GM23338 (cell line): ENCODE results near the gene C16orf78. TPM values are rescaled to one million over a fixed set of nuclear protein-coding genes. Genes with fewer than 3 reads are reported as not detected.

Source experiments
- ATAC-seq: fragments of 200-7000 bp; cut with Tn5 transposase; 3 replicates; pipeline ENCODE4 v1.9.1; 2020
- DNase-seq: peaks from one replicate; pipeline ENCODE4 v3.0.0-alpha.2; 2015; ENCODE audit warnings: low spot score
- H2AFZ ChIP-seq: fragments of 200-600 bp; sonication (generic); 2 replicates; pipeline ENCODE4 v1.8.0; 2016; ENCODE audit warnings: antibody characterized with exemption, mild to moderate bottlenecking, moderate library complexity
- H3F3A ChIP-seq: fragments of 200-600 bp; sonication (generic); replicated peaks from 2 replicates; pipeline ENCODE4 v1.8.0; 2017; ENCODE audit warnings: antibody characterized with exemption, mixed run types, low read depth
- H3K27ac ChIP-seq: fragments of 200-600 bp; sonication (generic); 2 replicates; pipeline ENCODE4 v1.6.1; 2016; ENCODE audit warnings: low read depth
- H3K27me3 ChIP-seq: fragments of 200-600 bp; sonication (generic); 2 replicates; pipeline ENCODE4 v1.8.0; 2016; ENCODE audit warnings: mild to moderate bottlenecking, mixed run types, moderate library complexity; ENCODE audit not compliant: insufficient read depth
- H3K36me3 ChIP-seq: fragments of 200-600 bp; sonication (generic); 2 replicates; pipeline ENCODE4 v1.8.0; 2016; ENCODE audit warnings: mild to moderate bottlenecking; ENCODE audit not compliant: insufficient read depth
- H3K4me1 ChIP-seq: fragments of 200-600 bp; sonication (generic); 2 replicates; pipeline ENCODE4 v1.8.0; 2016; ENCODE audit warnings: mild to moderate bottlenecking, moderate library complexity; ENCODE audit not compliant: insufficient read depth
- H3K4me2 ChIP-seq: fragments of 200-600 bp; sonication (generic); 2 replicates; pipeline ENCODE4 v1.7.1; 2017; ENCODE audit warnings: mixed run types
- H3K4me3 ChIP-seq: fragments of 200-600 bp; sonication (generic); 2 replicates; pipeline ENCODE4 v1.6.1; 2016; ENCODE audit warnings: mixed run types
- H3K79me2 ChIP-seq: fragments of 200-600 bp; sonication (generic); replicated peaks from 2 replicates; pipeline ENCODE4 v1.8.0; 2017; ENCODE audit warnings: mild to moderate bottlenecking; ENCODE audit not compliant: insufficient read depth
- H3K9me2 ChIP-seq: fragments of 200-600 bp; sonication (generic); 2 replicates; pipeline ENCODE4 v1.8.0; 2017; ENCODE audit not compliant: insufficient read depth
- H4K20me1 ChIP-seq: fragments of 200-600 bp; sonication (generic); replicated peaks from 2 replicates; pipeline ENCODE4 v1.8.0; 2017; ENCODE audit warnings: mild to moderate bottlenecking; ENCODE audit not compliant: insufficient read depth
- H3K27ac Mint-ChIP-seq: 2 replicates; pipeline ENCODE4 v1.8.0; 2020; ENCODE audit warnings: inconsistent platforms, mild to moderate bottlenecking, moderate library complexity, mixed read lengths
- H3K27me3 Mint-ChIP-seq: 3 replicates; pipeline ENCODE4 v1.8.0; 2022; ENCODE audit warnings: low read depth, mild to moderate bottlenecking, moderate library complexity, mixed read lengths, inconsistent platforms; ENCODE audit not compliant: insufficient read depth, poor library complexity
- H3K36me3 Mint-ChIP-seq: 3 replicates; pipeline ENCODE4 v1.8.0; 2021; ENCODE audit warnings: low read depth, mild to moderate bottlenecking, inconsistent platforms, moderate library complexity, mixed read lengths
- H3K4me1 Mint-ChIP-seq: 3 replicates; pipeline ENCODE4 v1.8.0; 2020; ENCODE audit warnings: mild to moderate bottlenecking, inconsistent platforms, mixed read lengths
- H3K4me3 Mint-ChIP-seq: 3 replicates; pipeline ENCODE4 v1.8.0; 2021; ENCODE audit warnings: moderate library complexity, mild to moderate bottlenecking, inconsistent platforms, mixed read lengths
- H3K9me3 Mint-ChIP-seq: 3 replicates; pipeline ENCODE4 v1.8.0; 2020; ENCODE audit warnings: moderate library complexity, mild to moderate bottlenecking, inconsistent platforms, mixed read lengths
- CREB1 ChIP-seq: fragments of 250-450 bp; sonication (Bioruptor Pico); IDR thresholded peaks from 2 replicates; pipeline ENCODE4 v1.5.0; 2020; ENCODE audit warnings: low read depth, mild to moderate bottlenecking, moderate library complexity
- EZH2 ChIP-seq: fragments of 200-600 bp; sonication (generic); IDR thresholded peaks from one replicate; pipeline ENCODE4 v1.8.0; 2017; ENCODE audit warnings: antibody characterized with exemption, mild to moderate bottlenecking, low read depth; ENCODE audit not compliant: unreplicated experiment
- NANOG ChIP-seq: IDR thresholded peaks from 2 replicates; pipeline ENCODE4 v1.6.1; 2016; ENCODE audit warnings: antibody characterized with exemption, borderline replicate concordance
- STAT1 ChIP-seq: IDR thresholded peaks from one replicate; pipeline ENCODE4 v1.6.1; 2016; ENCODE audit warnings: antibody characterized with exemption; ENCODE audit not compliant: unreplicated experiment
- ZNF114 ChIP-seq: fragments of 250-450 bp; sonication (Bioruptor Pico); IDR thresholded peaks from 2 replicates; pipeline ENCODE4 v1.5.0; 2020; ENCODE audit warnings: mild to moderate bottlenecking, moderate library complexity
- ZNF331 ChIP-seq: fragments of 250-450 bp; sonication (Bioruptor Pico); IDR thresholded peaks from 2 replicates; pipeline ENCODE4 v1.5.0; 2020; ENCODE audit warnings: low read depth, mild to moderate bottlenecking, moderate library complexity
- polyA plus RNA-seq: library from polyadenylated mRNA; unstranded; fragments of >200 nt; fragmentation: Nextera tagmentation; extraction: Ambion mirVana; gene quantifications from 2 replicates; pipeline ENCODE4 v1.2.1, GENCODE V29; 2016
- total RNA-seq: library from RNA; depleted of rRNA; stranded (reverse); fragments of >200 nt; shearing (Covaris generic); gene quantifications from 2 replicates; pipeline ENCODE4 v1.2.3, GENCODE V29; 2014
- TF ChIP-seq, protein P1 (sequence below): fragments of 250-450 bp; sonication (Bioruptor Pico); IDR thresholded peaks from 2 replicates; pipeline ENCODE4 v1.5.0; 2020; ENCODE audit warnings: mild to moderate bottlenecking, moderate library complexity
- TF ChIP-seq, protein P2 (sequence below), 2 experiments: fragments of 200-600 bp in 1 of 2; sonication (generic) in 1 of 2; conservative IDR thresholded peaks; 2 replicates each; pipeline versions ENCODE4 v1.5.1 to v1.6.1; 2016 to 2017; ENCODE audit warnings: antibody characterized with exemption in 2 of 2, low read depth in 2 of 2, mild to moderate bottlenecking in 2 of 2, moderate library complexity in 1 of 2

C16orf78 gene
- total and polyA plus RNA-seq, 2 experiments from 2014 or later = not detected

DNA sequence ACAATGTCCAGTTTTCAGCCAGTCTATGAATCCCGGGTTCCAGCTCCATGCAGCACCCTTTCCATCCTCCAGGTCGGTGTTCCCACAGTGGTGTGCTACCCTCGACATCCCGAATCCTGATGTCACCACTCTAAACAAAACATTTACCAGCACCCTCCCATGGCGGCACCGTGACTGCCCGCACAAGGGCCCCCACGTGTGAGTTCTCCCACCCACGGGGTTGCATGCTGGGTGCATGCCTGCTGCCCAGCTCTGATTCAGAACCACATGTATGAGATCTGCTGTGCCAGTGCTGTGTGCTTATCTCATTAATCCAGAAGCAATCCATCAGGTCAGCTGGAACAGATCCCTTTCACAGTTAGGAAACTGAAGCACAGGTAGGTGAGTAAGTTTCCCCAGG lies 57.4 kb downstream of the C16orf78 start:
- no peak overlapping the region for H3K27ac ChIP-seq
- Mint-ChIP-seq H3K27ac (no peak overlapping the region), H3K27me3 (peaks cover 6% of the 10 kb centered on the region), H3K4me3 (no peak overlapping the region), H3K9me3 (peaks cover 8% of the 10 kb centered on the region), H3K4me1 (no peaks in the 10 kb centered on the region), H3K36me3 (peaks cover 4% of the 10 kb centered on the region; the same call in 1 of the 3 replicates)
- no peak for TF ChIP-seq EZH2
- no peaks in the 10 kb centered on the region for H3K4me1 ChIP-seq
- H3K79me2 ChIP-seq = no peaks in the 10 kb centered on the region
- H3K36me3 ChIP-seq = no peaks in the 10 kb centered on the region
- H3F3A ChIP-seq = no peaks in the 10 kb centered on the region
- no peak for ATAC-seq
- H2AFZ ChIP-seq = no peak overlapping the region
- no peak for DNase-seq
- no peak overlapping the region for H3K4me2 ChIP-seq
- no peak overlapping the region for H3K4me3 ChIP-seq
- no peaks in the 10 kb centered on the region for H3K9me2 ChIP-seq
- no peaks in the 10 kb centered on the region for H4K20me1 ChIP-seq
- H3K27me3 ChIP-seq = no peaks in the 10 kb centered on the region

DNA sequence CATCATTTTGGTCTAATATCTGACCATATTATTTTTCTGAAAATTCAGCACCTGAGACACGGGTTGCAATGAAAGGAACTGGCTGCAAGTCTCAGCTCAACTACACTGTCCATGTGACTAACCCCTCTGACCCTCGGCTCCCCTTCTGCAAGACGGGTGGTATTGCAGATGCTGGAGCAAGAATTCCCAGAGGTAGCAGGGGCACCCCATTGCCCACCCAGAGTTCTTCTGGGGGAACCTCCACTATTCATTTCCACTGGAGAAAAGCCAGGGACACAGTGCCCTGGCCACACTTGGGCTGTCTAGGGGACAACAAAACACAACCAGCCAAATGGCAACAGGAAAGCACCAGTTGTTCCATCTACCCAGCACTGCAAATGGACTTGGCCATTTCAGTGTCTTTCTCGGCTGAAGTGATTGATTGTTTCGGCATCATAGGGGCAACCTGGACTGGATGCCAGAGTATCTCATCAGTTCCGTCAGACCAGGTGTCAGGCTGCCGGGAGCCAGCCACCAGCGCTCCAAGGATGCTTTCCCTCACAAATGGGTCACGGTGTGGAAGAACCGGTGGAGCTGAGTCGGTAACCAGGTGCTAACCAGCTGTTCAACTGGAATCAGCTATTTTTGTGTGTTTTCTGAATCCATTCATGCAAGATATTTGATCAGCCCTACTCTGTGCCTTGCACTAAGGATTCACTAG lies 58.1 kb downstream of the C16orf78 start:
- Mint-ChIP-seq H3K9me3 (peaks cover 8% of the 10 kb centered on the region), H3K36me3 (peaks cover 4% of the 10 kb centered on the region; the same call in 1 of the 3 replicates)
- H3K27ac ChIP-seq = no peak overlapping the region

DNA sequence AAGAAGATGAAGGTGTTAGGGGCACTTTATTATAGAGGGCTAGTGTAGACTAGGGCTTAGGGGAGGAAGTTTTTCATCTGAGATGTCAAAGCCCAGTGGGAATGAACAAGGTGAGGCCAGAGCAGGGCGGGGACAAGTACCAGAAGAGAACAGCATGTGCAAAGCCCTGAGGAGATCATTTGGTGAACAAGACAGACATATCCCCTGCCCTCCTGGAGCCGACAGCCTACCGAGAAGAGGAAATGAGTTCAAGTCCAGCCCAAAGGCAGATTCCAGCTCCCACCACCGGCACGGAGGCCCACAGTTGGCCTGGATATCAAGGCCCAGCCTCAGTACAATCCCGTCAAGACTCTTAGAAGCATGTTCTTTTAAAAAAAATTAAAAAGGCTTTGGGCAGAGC lies 61.1 kb downstream of the C16orf78 start:
- DNase-seq = no peak
- TF ChIP-seq, protein P1, sequence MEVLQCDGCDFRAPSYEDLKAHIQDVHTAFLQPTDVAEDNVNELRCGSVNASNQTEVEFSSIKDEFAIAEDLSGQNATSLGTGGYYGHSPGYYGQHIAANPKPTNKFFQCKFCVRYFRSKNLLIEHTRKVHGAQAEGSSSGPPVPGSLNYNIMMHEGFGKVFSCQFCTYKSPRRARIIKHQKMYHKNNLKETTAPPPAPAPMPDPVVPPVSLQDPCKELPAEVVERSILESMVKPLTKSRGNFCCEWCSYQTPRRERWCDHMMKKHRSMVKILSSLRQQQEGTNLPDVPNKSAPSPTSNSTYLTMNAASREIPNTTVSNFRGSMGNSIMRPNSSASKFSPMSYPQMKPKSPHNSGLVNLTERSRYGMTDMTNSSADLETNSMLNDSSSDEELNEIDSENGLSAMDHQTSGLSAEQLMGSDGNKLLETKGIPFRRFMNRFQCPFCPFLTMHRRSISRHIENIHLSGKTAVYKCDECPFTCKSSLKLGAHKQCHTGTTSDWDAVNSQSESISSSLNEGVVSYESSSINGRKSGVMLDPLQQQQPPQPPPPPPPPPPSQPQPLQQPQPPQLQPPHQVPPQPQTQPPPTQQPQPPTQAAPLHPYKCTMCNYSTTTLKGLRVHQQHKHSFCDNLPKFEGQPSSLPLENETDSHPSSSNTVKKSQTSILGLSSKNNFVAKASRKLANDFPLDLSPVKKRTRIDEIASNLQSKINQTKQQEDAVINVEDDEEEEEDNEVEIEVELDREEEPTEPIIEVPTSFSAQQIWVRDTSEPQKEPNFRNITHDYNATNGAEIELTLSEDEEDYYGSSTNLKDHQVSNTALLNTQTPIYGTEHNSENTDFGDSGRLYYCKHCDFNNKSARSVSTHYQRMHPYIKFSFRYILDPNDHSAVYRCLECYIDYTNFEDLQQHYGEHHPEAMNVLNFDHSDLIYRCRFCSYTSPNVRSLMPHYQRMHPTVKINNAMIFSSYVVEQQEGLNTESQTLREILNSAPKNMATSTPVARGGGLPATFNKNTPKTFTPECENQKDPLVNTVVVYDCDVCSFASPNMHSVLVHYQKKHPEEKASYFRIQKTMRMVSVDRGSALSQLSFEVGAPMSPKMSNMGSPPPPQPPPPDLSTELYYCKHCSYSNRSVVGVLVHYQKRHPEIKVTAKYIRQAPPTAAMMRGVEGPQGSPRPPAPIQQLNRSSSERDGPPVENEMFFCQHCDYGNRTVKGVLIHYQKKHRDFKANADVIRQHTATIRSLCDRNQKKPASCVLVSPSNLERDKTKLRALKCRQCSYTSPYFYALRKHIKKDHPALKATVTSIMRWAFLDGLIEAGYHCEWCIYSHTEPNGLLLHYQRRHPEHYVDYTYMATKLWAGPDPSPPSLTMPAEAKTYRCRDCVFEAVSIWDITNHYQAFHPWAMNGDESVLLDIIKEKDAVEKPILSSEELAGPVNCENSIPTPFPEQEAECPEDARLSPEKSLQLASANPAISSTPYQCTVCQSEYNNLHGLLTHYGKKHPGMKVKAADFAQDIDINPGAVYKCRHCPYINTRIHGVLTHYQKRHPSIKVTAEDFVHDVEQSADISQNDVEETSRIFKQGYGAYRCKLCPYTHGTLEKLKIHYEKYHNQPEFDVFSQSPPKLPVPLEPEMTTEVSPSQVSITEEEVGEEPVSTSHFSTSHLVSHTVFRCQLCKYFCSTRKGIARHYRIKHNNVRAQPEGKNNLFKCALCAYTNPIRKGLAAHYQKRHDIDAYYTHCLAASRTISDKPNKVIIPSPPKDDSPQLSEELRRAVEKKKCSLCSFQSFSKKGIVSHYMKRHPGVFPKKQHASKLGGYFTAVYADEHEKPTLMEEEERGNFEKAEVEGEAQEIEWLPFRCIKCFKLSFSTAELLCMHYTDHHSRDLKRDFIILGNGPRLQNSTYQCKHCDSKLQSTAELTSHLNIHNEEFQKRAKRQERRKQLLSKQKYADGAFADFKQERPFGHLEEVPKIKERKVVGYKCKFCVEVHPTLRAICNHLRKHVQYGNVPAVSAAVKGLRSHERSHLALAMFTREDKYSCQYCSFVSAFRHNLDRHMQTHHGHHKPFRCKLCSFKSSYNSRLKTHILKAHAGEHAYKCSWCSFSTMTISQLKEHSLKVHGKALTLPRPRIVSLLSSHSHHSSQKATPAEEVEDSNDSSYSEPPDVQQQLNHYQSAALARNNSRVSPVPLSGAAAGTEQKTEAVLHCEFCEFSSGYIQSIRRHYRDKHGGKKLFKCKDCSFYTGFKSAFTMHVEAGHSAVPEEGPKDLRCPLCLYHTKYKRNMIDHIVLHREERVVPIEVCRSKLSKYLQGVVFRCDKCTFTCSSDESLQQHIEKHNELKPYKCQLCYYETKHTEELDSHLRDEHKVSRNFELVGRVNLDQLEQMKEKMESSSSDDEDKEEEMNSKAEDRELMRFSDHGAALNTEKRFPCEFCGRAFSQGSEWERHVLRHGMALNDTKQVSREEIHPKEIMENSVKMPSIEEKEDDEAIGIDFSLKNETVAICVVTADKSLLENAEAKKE = no peak
- TF ChIP-seq ZNF114 (CRISPR knock-in tag) = no peak
- TF ChIP-seq, protein P2, sequence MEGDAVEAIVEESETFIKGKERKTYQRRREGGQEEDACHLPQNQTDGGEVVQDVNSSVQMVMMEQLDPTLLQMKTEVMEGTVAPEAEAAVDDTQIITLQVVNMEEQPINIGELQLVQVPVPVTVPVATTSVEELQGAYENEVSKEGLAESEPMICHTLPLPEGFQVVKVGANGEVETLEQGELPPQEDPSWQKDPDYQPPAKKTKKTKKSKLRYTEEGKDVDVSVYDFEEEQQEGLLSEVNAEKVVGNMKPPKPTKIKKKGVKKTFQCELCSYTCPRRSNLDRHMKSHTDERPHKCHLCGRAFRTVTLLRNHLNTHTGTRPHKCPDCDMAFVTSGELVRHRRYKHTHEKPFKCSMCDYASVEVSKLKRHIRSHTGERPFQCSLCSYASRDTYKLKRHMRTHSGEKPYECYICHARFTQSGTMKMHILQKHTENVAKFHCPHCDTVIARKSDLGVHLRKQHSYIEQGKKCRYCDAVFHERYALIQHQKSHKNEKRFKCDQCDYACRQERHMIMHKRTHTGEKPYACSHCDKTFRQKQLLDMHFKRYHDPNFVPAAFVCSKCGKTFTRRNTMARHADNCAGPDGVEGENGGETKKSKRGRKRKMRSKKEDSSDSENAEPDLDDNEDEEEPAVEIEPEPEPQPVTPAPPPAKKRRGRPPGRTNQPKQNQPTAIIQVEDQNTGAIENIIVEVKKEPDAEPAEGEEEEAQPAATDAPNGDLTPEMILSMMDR (conservative IDR thresholded peaks at IDR 0.05; ENCODE audit: low read depth in 2 of 2) = no peak
- TF ChIP-seq ZNF331 = no peak
- TF ChIP-seq NANOG = no peak

More for the DNA sequence above, 58.1 kb downstream of the C16orf78 start:
- H3K27me3 ChIP-seq = no peaks in the 10 kb centered on the region
- no peaks in the 10 kb centered on the region for H3K4me1 ChIP-seq
- ATAC-seq (peak; percentile 42; the same call in 2 of the 3 replicates), DNase-seq (peak; percentile 28)
- no peak overlapping the region for H2AFZ ChIP-seq
- Mint-ChIP-seq H3K27me3 (peaks cover 11% of the 10 kb centered on the region), H3K4me3 (no peak overlapping the region), H3K4me1 (no peaks in the 10 kb centered on the region; the same call in 2 of the 3 replicates), H3K27ac (no peak overlapping the region)
- TF ChIP-seq STAT1 (no peak), CREB1 (CRISPR knock-in tag) (no peak)
- no peaks in the 10 kb centered on the region for H4K20me1 ChIP-seq
- H3K4me2 ChIP-seq = no peak overlapping the region
- no peaks in the 10 kb centered on the region for H3F3A ChIP-seq
- H3K9me2 ChIP-seq = no peaks in the 10 kb centered on the region
- no peaks in the 10 kb centered on the region for H3K79me2 ChIP-seq
- no peaks in the 10 kb centered on the region for H3K36me3 ChIP-seq
- no peak overlapping the region for H3K4me3 ChIP-seq

More for the DNA sequence above, 61.1 kb downstream of the C16orf78 start:
- no peaks in the 10 kb centered on the region for H3K36me3 Mint-ChIP-seq
- no peak overlapping the region for H3K27ac ChIP-seq
- no peaks in the 10 kb centered on the region for H4K20me1 ChIP-seq
- no peak overlapping the region for H3K4me3 ChIP-seq
- H3K79me2 ChIP-seq = no peaks in the 10 kb centered on the region
- no peaks in the 10 kb centered on the region; the same call in 1 of the 3 replicates for H3K9me3 Mint-ChIP-seq
- H3K4me1 ChIP-seq = no peaks in the 10 kb centered on the region
- peaks cover 2% of the 10 kb centered on the region; the same call in 2 of the 3 replicates for H3K4me1 Mint-ChIP-seq
- no peak overlapping the region for H2AFZ ChIP-seq
- no peak overlapping the region for H3K27ac Mint-ChIP-seq
- no peak for ATAC-seq
- H3K36me3 ChIP-seq = no peaks in the 10 kb centered on the region
- peaks cover 7% of the 10 kb centered on the region for H3K27me3 Mint-ChIP-seq
- no peaks in the 10 kb centered on the region for H3K9me2 ChIP-seq
- H3K27me3 ChIP-seq = no peaks in the 10 kb centered on the region
- H3K4me3 Mint-ChIP-seq = no peak overlapping the region
- H3F3A ChIP-seq = no peaks in the 10 kb centered on the region
- no peak overlapping the region for H3K4me2 ChIP-seq
